Activated CD8-positive, alpha-beta memory T cell treated with anti-CD3 and anti-CD28 coated beads for 1 hour (primary cell): ENCODE data around the gene CCDC57.

Experiments used
- DNase-seq, 2 donors: peaks; one replicate each; pipeline ENCODE4 v3.0.0-alpha.2; 2020; ENCODE audit warnings: low read depth in 1 of 2; ENCODE audit errors: extremely low read depth in 1 of 2

Gene CCDC57

DNA sequence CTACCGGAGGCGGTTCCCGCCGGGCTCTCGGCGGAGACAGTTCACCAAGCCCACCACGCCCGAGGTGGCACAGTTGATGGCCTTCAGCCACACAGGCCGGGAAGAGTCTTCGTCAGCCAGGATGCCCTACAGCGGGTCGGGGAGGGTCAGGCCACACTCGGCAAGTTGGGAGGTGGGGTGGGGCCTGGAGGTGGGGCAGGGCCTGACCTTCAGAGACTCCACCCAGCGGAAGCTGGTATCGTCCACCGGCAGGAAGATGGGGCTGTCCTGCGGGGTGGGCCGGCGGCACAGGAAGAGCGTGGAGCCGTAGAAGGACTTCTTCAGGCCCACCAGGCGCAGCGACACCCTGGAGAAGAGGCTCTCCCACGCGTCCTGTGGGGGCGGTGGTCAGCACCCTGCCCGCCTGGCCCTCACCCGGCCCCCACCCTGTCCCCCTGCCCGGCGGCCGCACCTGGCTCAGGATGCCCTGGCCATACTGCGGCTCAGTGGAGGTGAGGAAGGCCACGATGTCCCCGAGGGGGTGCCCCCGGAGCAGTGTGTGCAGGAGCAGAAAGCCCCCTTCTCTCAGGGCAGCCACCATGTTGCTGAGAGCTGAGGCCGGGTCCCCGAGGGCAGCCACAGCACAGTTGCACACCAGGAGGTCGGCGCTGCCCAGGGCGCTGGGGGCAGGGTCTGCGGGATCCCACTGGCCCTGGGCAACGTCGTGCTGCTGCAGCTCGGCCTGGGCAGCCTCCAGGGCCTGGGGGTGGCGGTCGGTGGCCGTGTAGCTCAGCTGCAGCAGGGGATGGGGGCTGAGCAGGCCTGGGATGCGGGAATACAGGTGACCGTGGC lies 127.4 kb downstream of the CCDC57 start:
- no peak for DNase-seq

- no peak for DNase-seq
These were observed 128.1 kb downstream of the CCDC57 start for GRCh38 chr17:82084373-82085030.

DNA sequence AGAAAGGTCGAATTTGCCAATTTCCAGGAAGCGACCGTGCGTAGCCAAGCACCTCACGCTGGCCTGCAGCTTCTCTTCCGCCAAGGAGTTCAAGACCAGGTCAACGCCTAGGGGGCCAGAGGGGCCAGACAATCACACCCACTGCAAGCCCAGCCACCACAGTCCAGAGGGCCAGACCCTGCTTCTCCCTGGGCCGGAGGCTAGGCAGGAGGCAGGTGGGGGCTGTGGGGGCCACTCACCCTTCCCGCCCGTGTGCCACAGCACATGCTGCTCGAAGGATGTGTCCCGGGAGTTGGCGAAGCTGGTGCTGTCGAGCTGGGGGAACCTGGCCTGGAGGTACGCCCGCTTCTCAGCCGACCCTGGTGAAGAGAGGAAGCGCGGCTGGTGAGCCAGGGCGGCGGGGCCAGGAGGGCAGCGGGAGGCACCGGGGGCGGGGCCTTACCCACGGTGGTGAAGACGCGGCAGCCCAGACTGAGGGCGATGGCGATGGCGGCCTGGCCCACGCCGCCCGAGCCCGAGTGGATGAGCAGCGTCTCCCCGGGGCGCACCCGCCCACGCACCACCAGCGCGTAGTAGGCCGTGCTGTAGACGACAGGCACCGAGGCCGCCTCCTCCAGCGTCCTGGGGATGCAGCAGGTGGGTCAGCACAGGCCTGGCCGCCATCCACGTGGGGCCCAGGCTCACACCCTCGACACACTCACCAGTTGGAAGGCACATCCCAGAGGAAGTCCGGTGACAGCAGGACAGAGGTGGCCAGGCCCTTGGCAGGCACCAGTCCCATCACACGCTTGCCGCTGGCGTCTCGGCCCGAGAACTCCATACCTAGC lies 128.9 kb downstream of the CCDC57 start:
- no peak for DNase-seq

DNA sequence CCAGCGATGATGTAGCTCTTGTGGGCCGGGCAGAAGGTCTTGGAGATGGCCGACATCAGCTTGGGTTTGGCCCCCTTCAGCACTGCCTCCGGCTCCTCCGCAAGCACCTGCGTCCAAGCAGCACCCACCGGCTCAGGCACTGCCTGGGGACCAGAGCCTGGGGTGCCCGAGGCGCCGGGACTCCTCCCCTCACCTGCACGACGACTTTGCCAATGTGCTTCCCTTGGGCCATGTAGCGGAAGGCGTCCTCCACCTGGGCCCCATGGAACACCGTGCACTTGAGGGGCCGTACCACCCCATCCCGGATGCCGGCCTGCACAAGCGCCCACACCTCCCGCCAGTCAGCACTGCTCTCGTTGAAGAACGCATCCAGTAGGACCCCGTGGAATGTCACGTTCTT lies 129.6 kb downstream of the CCDC57 start:
- no peak for DNase-seq

- no peak for DNase-seq
These were observed 130.2 kb downstream of the CCDC57 start for GRCh38 chr17:82082456-82082855.

- no peak for DNase-seq
These were observed 130.7 kb downstream of the CCDC57 start for GRCh38 chr17:82081966-82082365.

DNA sequence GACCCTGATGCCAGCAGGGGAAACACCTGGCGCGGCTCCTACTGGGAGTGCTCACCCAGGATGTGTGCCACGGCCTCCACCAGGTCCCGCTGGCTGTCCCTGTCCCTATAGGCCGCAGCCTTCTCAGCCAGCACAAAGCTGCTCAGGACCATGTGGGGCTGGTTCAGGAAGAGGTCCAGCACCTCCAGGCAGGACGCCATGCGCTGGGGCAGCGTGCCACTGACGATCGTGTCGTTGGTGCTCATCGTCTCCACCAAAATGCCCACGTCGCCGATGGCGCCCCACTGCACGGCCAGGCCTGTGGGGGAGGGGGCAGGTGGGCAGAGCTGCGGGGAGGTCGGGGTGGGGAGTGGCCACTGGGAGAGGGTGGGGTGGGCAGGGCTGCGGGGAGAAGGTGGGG lies 131.1 kb downstream of the CCDC57 start:
- no peak for DNase-seq

GRCh38 chr17:82080789-82081464 lies 131.7 kb downstream of the CCDC57 start:
- DNase-seq: no peak

GRCh38 chr17:82080048-82080788 lies 132.4 kb downstream of the CCDC57 start:
- no peak for DNase-seq

- DNase-seq: no peak
These were observed 133.5 kb downstream of the CCDC57 start for GRCh38 chr17:82079001-82079677.

- DNase-seq: no peak
These were observed 134.2 kb downstream of the CCDC57 start for GRCh38 chr17:82078433-82078832.

DNA sequence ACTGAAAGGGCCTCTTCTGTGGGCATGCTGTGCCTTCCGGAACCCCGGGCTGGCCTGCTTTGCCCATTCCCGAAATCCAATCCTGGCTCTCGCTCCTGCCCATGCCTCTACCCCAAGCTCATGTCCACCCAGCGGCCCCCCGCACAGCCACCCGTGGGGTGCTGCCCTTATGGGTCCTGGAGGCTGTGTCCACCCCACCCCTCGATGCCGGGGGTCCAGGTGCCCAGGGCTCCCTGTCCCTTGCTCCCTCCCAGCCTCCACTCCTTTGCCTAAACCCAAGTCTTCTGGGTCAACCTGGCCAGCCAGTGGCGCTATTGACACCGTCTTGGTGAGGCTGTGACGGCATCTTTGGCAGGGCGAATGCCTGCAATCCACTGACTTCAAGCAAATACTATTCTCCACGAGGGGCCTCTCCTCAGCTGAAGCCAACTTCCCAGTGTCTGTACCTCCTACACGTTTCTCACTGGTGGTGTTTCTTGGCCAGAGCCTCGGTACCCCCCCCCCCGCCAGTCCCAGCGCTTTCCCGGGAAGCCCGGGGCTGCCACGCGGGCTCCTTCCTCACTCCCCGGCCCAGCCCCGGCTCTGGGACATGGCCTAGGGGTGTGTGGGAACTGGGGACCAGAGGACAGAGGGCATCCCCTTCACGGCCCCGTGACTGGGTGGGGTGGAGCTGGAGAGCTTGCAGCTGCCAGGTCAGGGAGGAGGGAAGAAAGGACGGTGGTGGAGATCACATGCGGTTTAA lies 134.9 kb downstream of the CCDC57 start:
- no peak for DNase-seq

GRCh38 chr17:82076785-82077591 lies 135.7 kb downstream of the CCDC57 start:
- no peak for DNase-seq

- DNase-seq: no peak
These were observed 136.4 kb downstream of the CCDC57 start for GRCh38 chr17:82076018-82076784.

DNA sequence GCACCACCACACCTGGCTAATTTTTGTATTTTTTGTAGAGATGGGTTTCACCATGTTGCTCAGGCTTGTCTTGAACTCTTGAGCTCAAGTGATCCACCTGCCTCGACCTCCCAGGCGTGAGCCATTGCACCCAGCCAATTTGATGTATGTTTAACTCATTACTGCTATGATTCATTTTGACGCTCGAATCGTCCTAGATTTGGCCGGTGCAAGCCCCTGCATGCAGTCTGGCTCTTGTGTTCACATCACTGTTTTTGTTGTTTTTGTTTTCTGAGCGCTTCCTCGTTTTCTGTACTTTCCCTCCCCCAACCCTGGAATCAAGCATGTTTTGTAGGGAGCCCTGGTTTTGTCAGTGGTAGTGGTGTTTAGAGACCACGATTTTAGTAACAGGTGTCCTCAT lies 139.2 kb downstream of the CCDC57 start:
- DNase-seq: no peak

DNA sequence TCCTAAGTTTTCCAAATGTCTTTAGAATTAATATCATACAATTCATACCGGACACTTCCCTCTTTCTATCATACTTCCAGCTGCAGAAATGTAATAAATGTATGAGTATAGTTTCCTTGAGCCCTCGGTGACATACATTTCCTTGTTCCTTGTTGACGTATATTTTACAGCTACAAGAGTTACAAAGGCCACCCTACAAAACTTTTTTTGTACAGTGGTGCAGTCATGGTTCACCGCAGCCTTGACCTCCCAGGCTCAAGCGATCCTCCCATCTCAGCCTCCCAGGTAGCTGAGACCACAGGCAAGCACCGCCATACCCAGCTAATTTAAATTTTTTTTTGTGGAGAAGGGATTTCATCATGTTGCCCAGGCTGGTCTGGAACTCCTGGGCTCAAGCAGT lies 139.8 kb downstream of the CCDC57 start:
- no peak for DNase-seq

GRCh38 chr17:82070611-82071010 lies 142.0 kb downstream of the CCDC57 start:
- DNase-seq: no peak
